Glutamatergic neuron (in vitro differentiated cells): ENCODE measurements around the gene KCNH2. TPM values are rescaled to one million over a fixed set of nuclear protein-coding genes. Genes with fewer than 3 reads are reported as not detected.

Experiments
- DNase-seq: peaks from one replicate; pipeline ENCODE4 v3.0.0; 2022
- H3K27ac Mint-ChIP-seq: one replicate; pipeline ENCODE4 v1.8.0; 2020; ENCODE audit warnings: mild to moderate bottlenecking, mixed read lengths, inconsistent platforms; ENCODE audit not compliant: unreplicated experiment
- H3K27me3 Mint-ChIP-seq: one replicate; pipeline ENCODE4 v1.8.0; 2020; ENCODE audit warnings: mild to moderate bottlenecking, moderate library complexity, mixed read lengths, inconsistent platforms; ENCODE audit not compliant: unreplicated experiment
- H3K36me3 Mint-ChIP-seq: one replicate; pipeline ENCODE4 v1.8.0; 2020; ENCODE audit warnings: mild to moderate bottlenecking, mixed read lengths, inconsistent platforms; ENCODE audit not compliant: unreplicated experiment
- H3K4me1 Mint-ChIP-seq: one replicate; pipeline ENCODE4 v1.8.0; 2020; ENCODE audit warnings: mild to moderate bottlenecking, low read depth, mixed read lengths, inconsistent platforms; ENCODE audit not compliant: unreplicated experiment
- H3K4me3 Mint-ChIP-seq: one replicate; pipeline ENCODE4 v1.8.0; 2020; ENCODE audit warnings: mild to moderate bottlenecking, mixed read lengths, inconsistent platforms; ENCODE audit not compliant: unreplicated experiment
- H3K9me3 Mint-ChIP-seq: one replicate; pipeline ENCODE4 v1.8.0; 2020; ENCODE audit warnings: mild to moderate bottlenecking, moderate library complexity, mixed read lengths, inconsistent platforms; ENCODE audit not compliant: unreplicated experiment
- total RNA-seq: library from RNA; stranded (reverse); fragmentation: NEBNext Ultra II Directional; extraction: Animal tissue kit (Norgen Biotek cat#: 25700); gene quantifications from one replicate; pipeline ENCODE4 v1.2.1, GENCODE V29; 2021; ENCODE audit not compliant: unreplicated experiment
- TF ChIP-seq, protein P1 (sequence below): fragments of 200-600 bp; sonication (generic); IDR thresholded peaks from one replicate; pipeline ENCODE4 v1.5.0; 2021; ENCODE audit not compliant: partially characterized antibody, unreplicated experiment

The KCNH2 gene
- total RNA-seq, 1 donor from 2014 or later, result 73.7 TPM

- peak overlapping the region; percentile 99 for H3K27ac Mint-ChIP-seq
- H3K4me3 Mint-ChIP-seq, result peak overlapping the region; percentile 86
- H3K9me3 Mint-ChIP-seq, result peaks cover 26% of the 10 kb centered on the region
- peaks cover 15% of the 10 kb centered on the region for H3K27me3 Mint-ChIP-seq
- peaks cover 50% of the 10 kb centered on the region for H3K4me1 Mint-ChIP-seq
- TF ChIP-seq, protein P1, sequence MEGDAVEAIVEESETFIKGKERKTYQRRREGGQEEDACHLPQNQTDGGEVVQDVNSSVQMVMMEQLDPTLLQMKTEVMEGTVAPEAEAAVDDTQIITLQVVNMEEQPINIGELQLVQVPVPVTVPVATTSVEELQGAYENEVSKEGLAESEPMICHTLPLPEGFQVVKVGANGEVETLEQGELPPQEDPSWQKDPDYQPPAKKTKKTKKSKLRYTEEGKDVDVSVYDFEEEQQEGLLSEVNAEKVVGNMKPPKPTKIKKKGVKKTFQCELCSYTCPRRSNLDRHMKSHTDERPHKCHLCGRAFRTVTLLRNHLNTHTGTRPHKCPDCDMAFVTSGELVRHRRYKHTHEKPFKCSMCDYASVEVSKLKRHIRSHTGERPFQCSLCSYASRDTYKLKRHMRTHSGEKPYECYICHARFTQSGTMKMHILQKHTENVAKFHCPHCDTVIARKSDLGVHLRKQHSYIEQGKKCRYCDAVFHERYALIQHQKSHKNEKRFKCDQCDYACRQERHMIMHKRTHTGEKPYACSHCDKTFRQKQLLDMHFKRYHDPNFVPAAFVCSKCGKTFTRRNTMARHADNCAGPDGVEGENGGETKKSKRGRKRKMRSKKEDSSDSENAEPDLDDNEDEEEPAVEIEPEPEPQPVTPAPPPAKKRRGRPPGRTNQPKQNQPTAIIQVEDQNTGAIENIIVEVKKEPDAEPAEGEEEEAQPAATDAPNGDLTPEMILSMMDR, result no peak
- peak; percentile 58 for DNase-seq
- peaks cover 5% of the 10 kb centered on the region for H3K36me3 Mint-ChIP-seq
Measured at GRCh38 chr7:150971242-150972022, 6.7 kb downstream of the KCNH2 start.

- peaks cover 15% of the 10 kb centered on the region for H3K27me3 Mint-ChIP-seq
- peaks cover 53% of the 10 kb centered on the region for H3K4me1 Mint-ChIP-seq
- DNase-seq, result peak; percentile 12
- TF ChIP-seq, protein P1, result no peak
- H3K36me3 Mint-ChIP-seq, result peaks cover 5% of the 10 kb centered on the region
- peak overlapping the region; percentile 86 for H3K4me3 Mint-ChIP-seq
- peaks cover 21% of the 10 kb centered on the region for H3K9me3 Mint-ChIP-seq
- peak overlapping the region; percentile 99 for H3K27ac Mint-ChIP-seq
Measured at GRCh38 chr7:150970424-150970823, 7.7 kb downstream of the KCNH2 start.

DNA sequence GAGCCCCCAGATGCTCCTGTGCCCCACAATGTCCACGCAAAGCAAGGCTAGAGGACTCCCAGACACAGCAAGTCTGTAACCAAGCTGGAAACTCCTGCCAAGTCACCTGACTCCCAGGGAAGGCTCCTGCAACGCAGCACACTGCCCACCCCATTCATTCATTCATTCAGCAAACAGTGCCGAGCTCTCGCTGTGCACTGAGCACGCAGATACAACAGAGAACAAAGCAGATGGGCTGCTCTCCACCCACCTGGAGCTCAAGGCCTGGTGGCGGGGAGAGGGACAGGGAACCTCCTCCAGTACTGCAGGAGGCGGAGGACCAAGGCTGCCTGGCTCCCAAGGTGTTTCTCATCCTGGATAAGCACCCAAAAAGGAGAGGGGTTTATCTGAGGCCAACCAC, 8.6 kb downstream of the KCNH2 start:
- peaks cover 21% of the 10 kb centered on the region for H3K9me3 Mint-ChIP-seq
- H3K36me3 Mint-ChIP-seq, result peaks cover 5% of the 10 kb centered on the region
- H3K27me3 Mint-ChIP-seq, result peaks cover 13% of the 10 kb centered on the region
- peaks cover 60% of the 10 kb centered on the region for H3K4me1 Mint-ChIP-seq
- H3K4me3 Mint-ChIP-seq, result peak overlapping the region; percentile 45
- peak overlapping the region; percentile 48 for H3K27ac Mint-ChIP-seq
- peak; percentile 23 for DNase-seq
- TF ChIP-seq, protein P1, result no peak

GRCh38 chr7:150968734-150969372, 9.3 kb downstream of the KCNH2 start:
- H3K4me1 Mint-ChIP-seq, result peaks cover 64% of the 10 kb centered on the region
- peaks cover 22% of the 10 kb centered on the region for H3K9me3 Mint-ChIP-seq
- H3K27ac Mint-ChIP-seq, result no peak overlapping the region
- TF ChIP-seq, protein P1, result no peak
- peak overlapping the region; percentile 2 for H3K4me3 Mint-ChIP-seq
- peak; percentile 11 for DNase-seq
- peaks cover 5% of the 10 kb centered on the region for H3K36me3 Mint-ChIP-seq
- peaks cover 11% of the 10 kb centered on the region for H3K27me3 Mint-ChIP-seq

DNA sequence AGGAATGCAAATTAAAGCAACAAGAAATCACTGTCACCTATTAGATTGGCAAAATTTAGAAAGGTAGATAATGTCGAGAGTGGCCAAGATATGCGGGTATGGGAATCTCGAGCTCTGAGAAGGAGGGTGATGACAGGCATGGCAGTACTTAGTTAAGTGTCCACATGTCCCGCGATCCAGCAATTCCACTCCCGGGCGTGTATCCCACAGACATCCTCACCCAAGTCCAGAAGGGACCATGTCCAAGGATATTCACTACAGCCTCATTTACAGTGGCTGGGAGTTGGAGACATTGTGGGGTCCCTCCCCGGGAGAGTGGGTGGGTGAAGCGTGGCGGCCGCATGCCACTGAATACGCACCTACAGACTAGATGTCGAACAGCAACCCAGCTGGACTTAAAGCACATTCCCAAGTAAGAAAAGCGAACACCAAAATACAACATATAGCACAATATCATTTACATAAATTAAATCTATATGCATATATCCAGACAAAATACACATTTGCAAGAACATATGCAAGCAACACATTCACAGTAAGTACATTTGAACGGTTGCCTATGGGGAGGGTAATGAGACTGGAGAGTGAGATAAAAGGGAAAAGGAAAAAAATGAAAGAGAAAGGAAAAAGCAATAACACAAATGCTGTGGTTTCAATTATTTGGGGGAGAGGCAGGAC, 9.9 kb downstream of the KCNH2 start:
- Mint-ChIP-seq H3K27ac (no peak overlapping the region), H3K9me3 (peaks cover 21% of the 10 kb centered on the region), H3K27me3 (peaks cover 10% of the 10 kb centered on the region), H3K36me3 (peaks cover 5% of the 10 kb centered on the region), H3K4me3 (peak overlapping the region; percentile 2), H3K4me1 (peaks cover 64% of the 10 kb centered on the region)
- TF ChIP-seq, protein P1, result no peak
- DNase-seq, result no peak
